Liver (tissue), 9 donors: ENCODE measurements around the gene CD180. TPM values are rescaled to one million over a fixed set of nuclear protein-coding genes. Genes with fewer than 3 reads are reported as not detected.

Source experiments
- DNase-seq: peaks from one replicate; pipeline ENCODE4 v3.0.0-alpha.2; 2017; ENCODE audit warnings: low spot score
- H3K27ac ChIP-seq, 2 donors: one replicate each; pipeline ENCODE4 v1.7.0; 2013; ENCODE audit warnings: inconsistent platforms in 2 of 2, low read length in 2 of 2, control low read depth in 1 of 2, low read depth in 1 of 2, mild to moderate bottlenecking in 1 of 2
- H3K27me3 ChIP-seq, 4 donors: one replicate each; pipeline versions ENCODE4 v1.6.1 to v1.7.0; 2013; ENCODE audit warnings: low read length in 3 of 4, inconsistent platforms in 1 of 4, mild to moderate bottlenecking in 1 of 4, moderate library complexity in 1 of 4; ENCODE audit not compliant: control insufficient read depth in 4 of 4, insufficient read depth in 4 of 4
- H3K36me3 ChIP-seq, 4 donors: one replicate each; pipeline versions ENCODE4 v1.6.1 to v1.7.0; 2013; ENCODE audit warnings: low read length in 3 of 4, mild to moderate bottlenecking in 3 of 4, low read depth in 1 of 4, moderate library complexity in 1 of 4; ENCODE audit not compliant: control insufficient read depth in 4 of 4, insufficient read depth in 3 of 4
- H3K4me1 ChIP-seq, 4 donors: one replicate each; pipeline versions ENCODE4 v1.6.1 to v1.7.0; 2013; ENCODE audit warnings: low read length in 3 of 4, mild to moderate bottlenecking in 3 of 4, moderate library complexity in 1 of 4; ENCODE audit not compliant: control insufficient read depth in 4 of 4, insufficient read depth in 4 of 4
- H3K4me3 ChIP-seq, 3 donors: one replicate each; pipeline versions ENCODE4 v1.6.1 to v1.7.0; 2013; ENCODE audit warnings: low read length in 3 of 3, control low read depth in 1 of 3, low read depth in 1 of 3, mild to moderate bottlenecking in 1 of 3
- H3K9ac ChIP-seq, 2 donors: one replicate each; pipeline ENCODE4 v1.7.0; 2013; ENCODE audit warnings: low read length in 2 of 2, mild to moderate bottlenecking in 2 of 2, moderate library complexity in 2 of 2, control low read depth in 1 of 2, low read depth in 1 of 2
- H3K9me3 ChIP-seq, 4 donors: one replicate each; pipeline versions ENCODE4 v1.6.1 to v1.7.0; 2013; ENCODE audit warnings: low read length in 3 of 4; ENCODE audit not compliant: control insufficient read depth in 4 of 4
- EGR1 ChIP-seq, 2 donors: IDR thresholded peaks; 2 replicates each; pipeline ENCODE4 v1.6.1; 2016 to 2018; ENCODE audit warnings: antibody characterized with exemption in 2 of 2, low read depth in 2 of 2
- FOXA1 ChIP-seq: IDR thresholded peaks from 2 replicates; pipeline ENCODE4 v1.6.1; 2016; ENCODE audit warnings: antibody characterized with exemption
- FOXA2 ChIP-seq: IDR thresholded peaks from 2 replicates; pipeline ENCODE4 v1.6.1; 2016; ENCODE audit warnings: antibody characterized with exemption
- GABPA ChIP-seq, 2 donors: IDR thresholded peaks in 1 of 2; conservative IDR thresholded peaks in 1 of 2; 2 replicates each; pipeline ENCODE4 v1.6.1; 2016; ENCODE audit warnings: antibody characterized with exemption in 2 of 2, mild to moderate bottlenecking in 1 of 2, moderate library complexity in 1 of 2
- HNF4A ChIP-seq, 2 donors: conservative IDR thresholded peaks; 2 replicates each; pipeline ENCODE4 v1.6.1; 2016; ENCODE audit warnings: antibody characterized with exemption in 2 of 2, mild to moderate bottlenecking in 2 of 2
- HNF4G ChIP-seq: IDR thresholded peaks from 2 replicates; pipeline ENCODE4 v1.6.1; 2016; ENCODE audit warnings: antibody characterized with exemption
- JUND ChIP-seq, 2 donors: IDR thresholded peaks; 2 replicates each; pipeline ENCODE4 v1.6.1; 2016; ENCODE audit warnings: antibody characterized with exemption in 2 of 2
- NR2F2 ChIP-seq: IDR thresholded peaks from 2 replicates; pipeline ENCODE4 v1.6.1; 2016; ENCODE audit warnings: antibody characterized with exemption
- RAD21 ChIP-seq, 2 donors: IDR thresholded peaks; 2 replicates each; pipeline ENCODE4 v1.6.1; 2016; ENCODE audit warnings: antibody characterized with exemption in 2 of 2, mild to moderate bottlenecking in 2 of 2
- RXRA ChIP-seq, 2 donors: IDR thresholded peaks; 2 replicates each; pipeline ENCODE4 v1.6.1; 2017 to 2018; ENCODE audit warnings: antibody characterized with exemption in 2 of 2, mild to moderate bottlenecking in 1 of 2
- SP1 ChIP-seq: IDR thresholded peaks from 2 replicates; pipeline ENCODE4 v1.6.1; 2018; ENCODE audit warnings: antibody characterized with exemption, mild to moderate bottlenecking
- TAF1 ChIP-seq: conservative IDR thresholded peaks from 2 replicates; pipeline ENCODE4 v1.6.1; 2016; ENCODE audit warnings: antibody characterized with exemption, mild to moderate bottlenecking
- YY1 ChIP-seq: IDR thresholded peaks from 2 replicates; pipeline ENCODE4 v1.6.1; 2016; ENCODE audit warnings: antibody characterized with exemption, mild to moderate bottlenecking
- WGBS: extraction: QIAGEN DNeasy Blood & Tissue Kit; methylation state at CpG from one replicate; pipeline ENCODE4 v1.1.7; 2013; 5-methylcytosine and 5-hydroxymethylcytosine counted together
- polyA plus RNA-seq, 2 donors: library from polyadenylated mRNA; stranded (reverse) in 1 of 2; unstranded in 1 of 2; fragments of 200-250 nt in 1 of 2; fragments of >200 nt in 1 of 2; fragmentation: Nextera tagmentation in 1 of 2; extraction: Ambion mirVana in 1 of 2; gene quantifications; one replicate each; pipeline versions ENCODE4 v1.2.1 to v1.2.3, GENCODE V29; 2013 to 2015
- total RNA-seq, 2 donors: library from RNA; depleted of rRNA; stranded (reverse); fragments of >200 nt; gene quantifications; one replicate each; pipeline ENCODE4 v1.2.3, GENCODE V29; 2014
- TF ChIP-seq, protein P1 (sequence below): IDR thresholded peaks from 2 replicates; pipeline ENCODE4 v1.6.1; 2016; ENCODE audit warnings: antibody characterized with exemption, mild to moderate bottlenecking
- TF ChIP-seq, protein P2 (sequence below): IDR thresholded peaks from 2 replicates; pipeline ENCODE4 v1.6.1; 2016; ENCODE audit warnings: antibody characterized with exemption
- TF ChIP-seq, protein P3 (sequence below): IDR thresholded peaks from 2 replicates; pipeline ENCODE4 v1.6.1; 2016; ENCODE audit warnings: antibody characterized with exemption
- TF ChIP-seq, protein P4 (sequence below): IDR thresholded peaks from 2 replicates; pipeline ENCODE4 v1.6.1; 2016; ENCODE audit warnings: antibody characterized with exemption
- TF ChIP-seq, protein P5 (sequence below): fragments of 150-350 bp; IDR thresholded peaks from 2 replicates; pipeline ENCODE4 v1.5.1; 2017; ENCODE audit warnings: improper control_type of control experiment, low read depth, low read length; ENCODE audit not compliant: missing input control
- donor health status: healthy.
- donor health status: healthy.
- donor health status: healthy.
- donor health status: healthy.
- donor health status: healthy.

Gene CD180
- total and polyA plus RNA-seq, 4 donors, result 0.33 to 3.7 (median 0.78) TPM

DNA sequence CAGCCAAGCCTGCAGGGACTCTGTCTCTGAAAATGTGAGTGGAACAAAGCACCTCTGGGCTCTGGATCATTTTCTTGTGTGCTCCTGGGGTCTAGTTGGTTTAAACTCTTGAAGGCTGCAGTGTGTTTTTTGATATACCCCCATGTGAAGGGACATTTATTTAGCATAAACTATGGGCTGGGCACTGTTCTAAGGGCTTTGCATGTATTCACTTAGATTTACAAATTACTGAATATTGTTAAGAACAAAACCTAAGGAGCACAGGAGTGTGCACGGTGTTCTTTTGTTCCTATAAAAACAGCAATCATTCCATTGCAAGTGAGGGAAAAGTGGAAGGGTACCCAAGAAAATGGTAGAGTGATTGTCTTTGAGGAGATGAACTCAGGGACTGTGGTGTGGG lies 20.0 kb upstream of the CD180 start:
- peak overlapping the region in 1 of 2 donors; percentile 86 for H3K9ac ChIP-seq
- DNase-seq, result no peak
- peak overlapping the region in 1 of 3 donors; percentile 58 for H3K4me3 ChIP-seq
- H3K36me3 ChIP-seq, result no peaks in the 10 kb centered on the region
- TF ChIP-seq, protein P1, sequence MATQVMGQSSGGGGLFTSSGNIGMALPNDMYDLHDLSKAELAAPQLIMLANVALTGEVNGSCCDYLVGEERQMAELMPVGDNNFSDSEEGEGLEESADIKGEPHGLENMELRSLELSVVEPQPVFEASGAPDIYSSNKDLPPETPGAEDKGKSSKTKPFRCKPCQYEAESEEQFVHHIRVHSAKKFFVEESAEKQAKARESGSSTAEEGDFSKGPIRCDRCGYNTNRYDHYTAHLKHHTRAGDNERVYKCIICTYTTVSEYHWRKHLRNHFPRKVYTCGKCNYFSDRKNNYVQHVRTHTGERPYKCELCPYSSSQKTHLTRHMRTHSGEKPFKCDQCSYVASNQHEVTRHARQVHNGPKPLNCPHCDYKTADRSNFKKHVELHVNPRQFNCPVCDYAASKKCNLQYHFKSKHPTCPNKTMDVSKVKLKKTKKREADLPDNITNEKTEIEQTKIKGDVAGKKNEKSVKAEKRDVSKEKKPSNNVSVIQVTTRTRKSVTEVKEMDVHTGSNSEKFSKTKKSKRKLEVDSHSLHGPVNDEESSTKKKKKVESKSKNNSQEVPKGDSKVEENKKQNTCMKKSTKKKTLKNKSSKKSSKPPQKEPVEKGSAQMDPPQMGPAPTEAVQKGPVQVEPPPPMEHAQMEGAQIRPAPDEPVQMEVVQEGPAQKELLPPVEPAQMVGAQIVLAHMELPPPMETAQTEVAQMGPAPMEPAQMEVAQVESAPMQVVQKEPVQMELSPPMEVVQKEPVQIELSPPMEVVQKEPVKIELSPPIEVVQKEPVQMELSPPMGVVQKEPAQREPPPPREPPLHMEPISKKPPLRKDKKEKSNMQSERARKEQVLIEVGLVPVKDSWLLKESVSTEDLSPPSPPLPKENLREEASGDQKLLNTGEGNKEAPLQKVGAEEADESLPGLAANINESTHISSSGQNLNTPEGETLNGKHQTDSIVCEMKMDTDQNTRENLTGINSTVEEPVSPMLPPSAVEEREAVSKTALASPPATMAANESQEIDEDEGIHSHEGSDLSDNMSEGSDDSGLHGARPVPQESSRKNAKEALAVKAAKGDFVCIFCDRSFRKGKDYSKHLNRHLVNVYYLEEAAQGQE, result no peak
- TF ChIP-seq NR2F2, result no peak
- TF ChIP-seq JUND (IDR thresholded peaks at IDR 0.05), result no peak
- TF ChIP-seq FOXA2, result no peak
- TF ChIP-seq HNF4A (conservative IDR thresholded peaks at IDR 0.05), result no peak
- peaks cover 4 to 22% (median 20%) of the 10 kb centered on the region in 4 donors for H3K4me1 ChIP-seq
- WGBS, result 96% methylated on average over 1 of the region's 1 CpG
- no peaks in the 10 kb centered on the region for H3K27me3 ChIP-seq
- peak overlapping the region; percentile 80 to 84 for H3K27ac ChIP-seq
- no peaks in the 10 kb centered on the region for H3K9me3 ChIP-seq

DNA sequence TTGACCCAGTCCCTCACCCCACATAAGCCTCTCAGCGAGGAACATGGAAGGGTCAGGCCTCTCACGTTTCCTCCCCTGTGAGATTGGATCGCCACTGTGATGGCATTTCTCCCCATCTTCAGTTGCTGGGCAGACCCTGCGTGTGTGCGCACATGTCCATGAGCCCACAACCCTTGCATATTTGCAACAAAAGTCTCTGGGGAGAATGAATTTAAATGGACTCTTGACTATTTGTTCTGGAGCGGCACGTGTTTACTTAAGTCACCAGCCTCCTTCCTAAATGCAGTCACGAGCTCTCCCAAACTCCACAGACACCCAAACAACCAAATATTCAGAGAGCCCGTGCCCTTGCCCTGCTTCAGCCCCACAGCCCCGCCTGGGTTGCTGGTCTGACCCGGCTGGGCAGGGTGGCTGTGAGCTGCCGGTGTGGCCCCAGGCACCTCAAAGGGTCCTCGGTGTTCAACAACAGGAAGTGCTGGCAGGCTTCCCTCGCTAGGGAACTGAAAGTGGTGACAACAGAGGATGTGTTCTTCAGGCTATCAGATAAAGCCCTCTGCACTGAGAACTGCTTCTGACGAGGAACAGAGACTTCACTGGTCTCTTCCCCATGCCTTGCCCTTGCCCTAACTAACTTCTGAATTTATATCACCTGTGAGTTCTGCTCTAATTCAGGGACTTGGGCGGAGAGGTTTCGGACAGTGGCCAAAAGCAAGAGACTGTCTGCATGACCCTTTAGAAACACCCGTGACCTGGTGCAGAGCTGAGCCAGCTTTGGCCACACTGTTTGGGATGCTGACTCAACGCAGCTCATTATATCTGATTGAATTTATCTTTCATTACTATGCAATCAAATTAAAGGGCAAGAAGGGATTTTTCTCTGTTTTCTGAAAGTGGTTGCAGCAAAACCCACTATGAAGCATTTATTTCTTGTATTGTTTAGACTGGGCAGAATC lies 19.2 kb upstream of the CD180 start:
- Histone ChIP-seq H3K36me3 (no peaks in the 10 kb centered on the region), H3K9me3 (no peaks in the 10 kb centered on the region), H3K27me3 (no peaks in the 10 kb centered on the region), H3K9ac (peak overlapping the region; percentile 2 to 86), H3K4me3 (peak overlapping the region in 2 of 3 donors; percentile 27 to 58), H3K4me1 (peaks cover 4 to 22% (median 20%) of the 10 kb centered on the region in 4 donors), H3K27ac (peak overlapping the region; percentile 80 to 84)
- 14% methylated on average over 19 of the region's 19 CpGs for WGBS
- peak; percentile 63 for DNase-seq
- TF ChIP-seq JUND (IDR thresholded peaks at IDR 0.05), result peak in 1 of 2 donors; percentile 20
- peak in 1 of 2 donors; percentile 35 for TF ChIP-seq GABPA (IDR thresholded peaks at IDR 0.05 in 1 of 2, conservative IDR thresholded peaks at IDR 0.05 in 1 of 2)
- TF ChIP-seq, protein P1, result no peak
- peak; percentile 73 for TF ChIP-seq SP1
- TF ChIP-seq, protein P2, sequence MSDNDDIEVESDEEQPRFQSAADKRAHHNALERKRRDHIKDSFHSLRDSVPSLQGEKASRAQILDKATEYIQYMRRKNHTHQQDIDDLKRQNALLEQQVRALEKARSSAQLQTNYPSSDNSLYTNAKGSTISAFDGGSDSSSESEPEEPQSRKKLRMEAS, result no peak
- TF ChIP-seq, protein P3, sequence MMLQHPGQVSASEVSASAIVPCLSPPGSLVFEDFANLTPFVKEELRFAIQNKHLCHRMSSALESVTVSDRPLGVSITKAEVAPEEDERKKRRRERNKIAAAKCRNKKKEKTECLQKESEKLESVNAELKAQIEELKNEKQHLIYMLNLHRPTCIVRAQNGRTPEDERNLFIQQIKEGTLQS, result no peak
- no peak for TF ChIP-seq FOXA1
- TF ChIP-seq HNF4G, result no peak
- peak in 1 of 2 donors; percentile 56 for TF ChIP-seq RXRA (IDR thresholded peaks at IDR 0.05)
- peak; percentile 69 for TF ChIP-seq YY1
- TF ChIP-seq HNF4A (conservative IDR thresholded peaks at IDR 0.05), result peak; percentile 45 to 52
- TF ChIP-seq FOXA2, result peak; percentile 39
- TF ChIP-seq, protein P4, sequence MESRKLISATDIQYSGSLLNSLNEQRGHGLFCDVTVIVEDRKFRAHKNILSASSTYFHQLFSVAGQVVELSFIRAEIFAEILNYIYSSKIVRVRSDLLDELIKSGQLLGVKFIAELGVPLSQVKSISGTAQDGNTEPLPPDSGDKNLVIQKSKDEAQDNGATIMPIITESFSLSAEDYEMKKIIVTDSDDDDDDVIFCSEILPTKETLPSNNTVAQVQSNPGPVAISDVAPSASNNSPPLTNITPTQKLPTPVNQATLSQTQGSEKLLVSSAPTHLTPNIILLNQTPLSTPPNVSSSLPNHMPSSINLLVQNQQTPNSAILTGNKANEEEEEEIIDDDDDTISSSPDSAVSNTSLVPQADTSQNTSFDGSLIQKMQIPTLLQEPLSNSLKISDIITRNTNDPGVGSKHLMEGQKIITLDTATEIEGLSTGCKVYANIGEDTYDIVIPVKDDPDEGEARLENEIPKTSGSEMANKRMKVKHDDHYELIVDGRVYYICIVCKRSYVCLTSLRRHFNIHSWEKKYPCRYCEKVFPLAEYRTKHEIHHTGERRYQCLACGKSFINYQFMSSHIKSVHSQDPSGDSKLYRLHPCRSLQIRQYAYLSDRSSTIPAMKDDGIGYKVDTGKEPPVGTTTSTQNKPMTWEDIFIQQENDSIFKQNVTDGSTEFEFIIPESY, result no peak
- peak; percentile 79 for TF ChIP-seq NR2F2
- TF ChIP-seq, protein P5, sequence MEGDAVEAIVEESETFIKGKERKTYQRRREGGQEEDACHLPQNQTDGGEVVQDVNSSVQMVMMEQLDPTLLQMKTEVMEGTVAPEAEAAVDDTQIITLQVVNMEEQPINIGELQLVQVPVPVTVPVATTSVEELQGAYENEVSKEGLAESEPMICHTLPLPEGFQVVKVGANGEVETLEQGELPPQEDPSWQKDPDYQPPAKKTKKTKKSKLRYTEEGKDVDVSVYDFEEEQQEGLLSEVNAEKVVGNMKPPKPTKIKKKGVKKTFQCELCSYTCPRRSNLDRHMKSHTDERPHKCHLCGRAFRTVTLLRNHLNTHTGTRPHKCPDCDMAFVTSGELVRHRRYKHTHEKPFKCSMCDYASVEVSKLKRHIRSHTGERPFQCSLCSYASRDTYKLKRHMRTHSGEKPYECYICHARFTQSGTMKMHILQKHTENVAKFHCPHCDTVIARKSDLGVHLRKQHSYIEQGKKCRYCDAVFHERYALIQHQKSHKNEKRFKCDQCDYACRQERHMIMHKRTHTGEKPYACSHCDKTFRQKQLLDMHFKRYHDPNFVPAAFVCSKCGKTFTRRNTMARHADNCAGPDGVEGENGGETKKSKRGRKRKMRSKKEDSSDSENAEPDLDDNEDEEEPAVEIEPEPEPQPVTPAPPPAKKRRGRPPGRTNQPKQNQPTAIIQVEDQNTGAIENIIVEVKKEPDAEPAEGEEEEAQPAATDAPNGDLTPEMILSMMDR, result no peak
- peak; percentile 66 for TF ChIP-seq TAF1
- peak in 1 of 2 donors; percentile 8 for TF ChIP-seq EGR1 (IDR thresholded peaks at IDR 0.05; ENCODE audit: low read depth in 2 of 2)
- peak; percentile 25 to 42 for TF ChIP-seq RAD21 (IDR thresholded peaks at IDR 0.05)
